Glutamatergic neuron (in vitro differentiated cells): ENCODE results near the gene FBXO27. TPM values are rescaled to one million over a fixed set of nuclear protein-coding genes. Genes with fewer than 3 reads are reported as not detected.

ENCODE experiments used
- DNase-seq: peaks from one replicate; pipeline ENCODE4 v3.0.0; 2022
- H3K27ac Mint-ChIP-seq: one replicate; pipeline ENCODE4 v1.8.0; 2020; ENCODE audit warnings: mild to moderate bottlenecking, mixed read lengths, inconsistent platforms; ENCODE audit not compliant: unreplicated experiment
- H3K27me3 Mint-ChIP-seq: one replicate; pipeline ENCODE4 v1.8.0; 2020; ENCODE audit warnings: mild to moderate bottlenecking, moderate library complexity, mixed read lengths, inconsistent platforms; ENCODE audit not compliant: unreplicated experiment
- H3K36me3 Mint-ChIP-seq: one replicate; pipeline ENCODE4 v1.8.0; 2020; ENCODE audit warnings: mild to moderate bottlenecking, mixed read lengths, inconsistent platforms; ENCODE audit not compliant: unreplicated experiment
- H3K4me1 Mint-ChIP-seq: one replicate; pipeline ENCODE4 v1.8.0; 2020; ENCODE audit warnings: mild to moderate bottlenecking, low read depth, mixed read lengths, inconsistent platforms; ENCODE audit not compliant: unreplicated experiment
- H3K4me3 Mint-ChIP-seq: one replicate; pipeline ENCODE4 v1.8.0; 2020; ENCODE audit warnings: mild to moderate bottlenecking, mixed read lengths, inconsistent platforms; ENCODE audit not compliant: unreplicated experiment
- H3K9me3 Mint-ChIP-seq: one replicate; pipeline ENCODE4 v1.8.0; 2020; ENCODE audit warnings: mild to moderate bottlenecking, moderate library complexity, mixed read lengths, inconsistent platforms; ENCODE audit not compliant: unreplicated experiment
- CTCF ChIP-seq: fragments of 200-600 bp; sonication (generic); IDR thresholded peaks from one replicate; pipeline ENCODE4 v1.5.0; 2021; ENCODE audit not compliant: partially characterized antibody, unreplicated experiment
- total RNA-seq: library from RNA; stranded (reverse); fragmentation: NEBNext Ultra II Directional; extraction: Animal tissue kit (Norgen Biotek cat#: 25700); gene quantifications from one replicate; pipeline ENCODE4 v1.2.1, GENCODE V29; 2021; ENCODE audit not compliant: unreplicated experiment

Gene FBXO27
- total RNA-seq, 1 donor from 2014 or later = 2.2 TPM

GRCh38 chr19:39053276-39054090 is 21.1 kb upstream of the FBXO27 start:
- Mint-ChIP-seq H3K4me3 (no peak overlapping the region), H3K4me1 (no peaks in the 10 kb centered on the region), H3K9me3 (peaks cover 1% of the 10 kb centered on the region), H3K27ac (no peak overlapping the region), H3K27me3 (no peaks in the 10 kb centered on the region), H3K36me3 (peaks cover 7% of the 10 kb centered on the region)
- TF ChIP-seq CTCF = no peak
- DNase-seq = no peak

- H3K4me1 Mint-ChIP-seq = no peaks in the 10 kb centered on the region
- no peak for DNase-seq
- H3K27me3 Mint-ChIP-seq = no peaks in the 10 kb centered on the region
- TF ChIP-seq CTCF = no peak
- no peak overlapping the region for H3K27ac Mint-ChIP-seq
- H3K4me3 Mint-ChIP-seq = no peak overlapping the region
- peaks cover 1% of the 10 kb centered on the region for H3K9me3 Mint-ChIP-seq
- H3K36me3 Mint-ChIP-seq = peaks cover 7% of the 10 kb centered on the region
Measured at GRCh38 chr19:39052846-39053245, 20.5 kb upstream of the FBXO27 start.

- H3K36me3 Mint-ChIP-seq = peaks cover 7% of the 10 kb centered on the region
- DNase-seq = peak; percentile 71
- H3K27me3 Mint-ChIP-seq = no peaks in the 10 kb centered on the region
- peak; percentile 89 for TF ChIP-seq CTCF
- H3K4me1 Mint-ChIP-seq = no peaks in the 10 kb centered on the region
- no peak overlapping the region for H3K4me3 Mint-ChIP-seq
- H3K27ac Mint-ChIP-seq = no peak overlapping the region
- peaks cover 1% of the 10 kb centered on the region for H3K9me3 Mint-ChIP-seq
Measured at GRCh38 chr19:39052243-39052746, 19.9 kb upstream of the FBXO27 start.

GRCh38 chr19:39047073-39047472 is 14.7 kb upstream of the FBXO27 start:
- TF ChIP-seq CTCF = no peak
- no peaks in the 10 kb centered on the region for H3K4me1 Mint-ChIP-seq
- H3K9me3 Mint-ChIP-seq = peaks cover 2% of the 10 kb centered on the region
- no peak for DNase-seq
- peaks cover 5% of the 10 kb centered on the region for H3K36me3 Mint-ChIP-seq
- no peak overlapping the region for H3K27ac Mint-ChIP-seq
- no peaks in the 10 kb centered on the region for H3K27me3 Mint-ChIP-seq
- no peak overlapping the region for H3K4me3 Mint-ChIP-seq
